HL-60/S4 (cell line): ENCODE results near the gene TRABD.

Source experiments
- in situ Hi-C: fragments of 300-500 bp; cut with MboI; formaldehyde crosslinking; loops from 2 replicates; pipeline ENCODE4 v1.14.3; 2022; ENCODE audit warnings: low sequenced_read_pairs

Gene TRABD

DNA sequence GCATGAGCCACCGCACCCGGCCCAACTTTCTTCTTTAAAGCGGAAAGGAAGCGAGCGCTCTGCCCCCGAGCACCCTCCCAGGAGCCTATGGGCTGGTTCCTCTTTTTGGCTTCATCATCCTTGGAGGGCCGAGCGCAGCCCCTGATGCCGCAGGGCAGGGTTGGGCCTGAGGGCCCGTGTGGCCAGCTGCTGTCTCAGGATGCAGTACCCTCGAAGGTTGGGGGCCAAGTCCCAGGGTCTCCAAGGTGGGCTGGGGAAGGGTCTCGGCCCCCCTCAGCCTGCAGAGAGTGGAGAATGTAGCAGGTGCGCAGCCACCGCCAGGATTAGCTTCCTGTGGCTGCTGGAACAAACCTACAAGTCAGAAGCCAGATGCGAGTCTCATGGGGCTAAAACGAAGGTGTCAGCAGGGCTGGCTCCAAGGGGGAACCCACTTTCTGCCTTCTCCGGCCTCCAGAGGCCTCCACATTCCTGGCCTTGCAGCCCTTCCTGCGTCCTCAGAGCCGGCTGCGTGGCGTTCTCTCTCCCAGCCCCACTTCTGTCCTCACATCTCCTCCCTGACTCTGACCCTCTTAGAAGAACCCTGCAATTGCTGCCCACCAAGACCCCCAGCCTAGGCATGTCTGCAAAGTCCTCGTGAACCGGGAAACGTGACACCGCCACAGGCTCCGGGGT, 12.3 kb upstream of the TRABD start:
- in situ Hi-C loops = no loop called here

DNA sequence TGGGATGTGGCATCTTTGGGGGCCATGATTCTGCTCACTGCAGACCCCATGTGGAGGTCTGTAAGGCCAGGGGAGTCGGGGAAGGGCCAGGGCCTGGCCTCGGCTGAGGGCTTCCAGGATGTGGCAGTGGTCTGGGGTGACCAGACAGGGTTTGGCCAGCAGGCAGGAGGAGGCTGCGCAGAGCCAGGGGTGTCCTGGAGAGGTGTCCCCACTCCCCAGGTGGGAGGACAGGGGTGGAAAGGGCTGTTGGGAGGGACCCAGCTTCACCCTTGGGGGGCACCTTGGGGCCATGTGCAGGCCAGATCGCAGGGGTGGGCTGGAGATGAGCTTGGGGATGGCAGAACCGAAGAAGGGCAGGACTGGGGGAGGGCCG, 11.7 kb upstream of the TRABD start:
- in situ Hi-C loops = no loop called here

DNA sequence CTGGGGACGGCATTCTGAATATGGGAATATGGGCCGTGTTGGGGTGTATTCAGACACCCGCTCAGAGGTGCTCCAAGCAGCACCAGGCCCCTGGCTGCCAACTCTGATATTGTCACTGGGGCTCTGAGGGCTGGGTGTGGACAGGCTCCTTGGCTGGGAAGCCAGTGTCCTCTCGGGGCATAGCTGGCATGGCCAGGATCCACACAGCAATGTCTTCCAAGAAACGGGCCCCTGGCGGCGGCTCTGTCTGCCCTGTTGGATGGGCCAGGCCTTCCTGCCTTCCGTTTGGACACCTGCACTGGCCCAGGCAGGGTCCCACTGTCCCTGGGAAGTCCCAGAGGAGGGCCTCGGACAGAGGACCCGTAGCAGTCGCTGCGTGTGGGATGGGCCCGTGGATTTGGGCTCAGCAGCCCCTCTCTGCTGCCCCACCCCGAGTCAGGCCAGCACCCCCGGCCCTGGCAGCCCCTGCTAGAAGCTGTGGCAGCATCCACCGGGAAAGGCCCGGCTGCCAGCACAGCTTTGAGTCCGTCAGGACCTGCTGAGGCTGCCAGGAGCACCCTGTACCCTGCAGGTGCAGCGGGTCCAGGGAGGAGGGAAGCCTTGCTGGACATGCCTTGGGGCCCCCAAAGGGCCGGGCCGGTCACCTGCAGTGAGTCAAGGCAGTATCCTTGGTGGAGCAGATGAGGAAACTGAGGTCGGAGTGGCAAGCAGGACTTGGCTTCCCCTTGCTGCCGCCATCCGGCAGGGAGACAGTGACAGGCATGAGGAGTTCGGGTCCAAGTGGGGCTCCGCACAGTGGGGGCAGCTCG, 11.1 kb upstream of the TRABD start:
- in situ Hi-C loops = no loop called here

DNA sequence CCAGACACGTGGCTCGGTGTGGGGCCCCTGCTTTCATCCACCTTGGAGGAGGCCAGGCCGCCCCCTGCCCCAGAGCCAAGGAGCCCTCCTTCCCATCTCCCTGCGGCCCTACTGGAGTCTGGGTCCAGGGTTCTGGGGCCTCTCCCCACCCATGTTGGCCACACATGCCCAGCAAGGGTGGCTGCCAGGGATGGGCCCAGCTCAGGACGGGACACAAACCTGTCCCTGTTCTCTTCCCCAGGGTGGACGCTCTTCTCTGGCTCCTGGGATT, 10.6 kb upstream of the TRABD start:
- in situ Hi-C loops = no loop called here

DNA sequence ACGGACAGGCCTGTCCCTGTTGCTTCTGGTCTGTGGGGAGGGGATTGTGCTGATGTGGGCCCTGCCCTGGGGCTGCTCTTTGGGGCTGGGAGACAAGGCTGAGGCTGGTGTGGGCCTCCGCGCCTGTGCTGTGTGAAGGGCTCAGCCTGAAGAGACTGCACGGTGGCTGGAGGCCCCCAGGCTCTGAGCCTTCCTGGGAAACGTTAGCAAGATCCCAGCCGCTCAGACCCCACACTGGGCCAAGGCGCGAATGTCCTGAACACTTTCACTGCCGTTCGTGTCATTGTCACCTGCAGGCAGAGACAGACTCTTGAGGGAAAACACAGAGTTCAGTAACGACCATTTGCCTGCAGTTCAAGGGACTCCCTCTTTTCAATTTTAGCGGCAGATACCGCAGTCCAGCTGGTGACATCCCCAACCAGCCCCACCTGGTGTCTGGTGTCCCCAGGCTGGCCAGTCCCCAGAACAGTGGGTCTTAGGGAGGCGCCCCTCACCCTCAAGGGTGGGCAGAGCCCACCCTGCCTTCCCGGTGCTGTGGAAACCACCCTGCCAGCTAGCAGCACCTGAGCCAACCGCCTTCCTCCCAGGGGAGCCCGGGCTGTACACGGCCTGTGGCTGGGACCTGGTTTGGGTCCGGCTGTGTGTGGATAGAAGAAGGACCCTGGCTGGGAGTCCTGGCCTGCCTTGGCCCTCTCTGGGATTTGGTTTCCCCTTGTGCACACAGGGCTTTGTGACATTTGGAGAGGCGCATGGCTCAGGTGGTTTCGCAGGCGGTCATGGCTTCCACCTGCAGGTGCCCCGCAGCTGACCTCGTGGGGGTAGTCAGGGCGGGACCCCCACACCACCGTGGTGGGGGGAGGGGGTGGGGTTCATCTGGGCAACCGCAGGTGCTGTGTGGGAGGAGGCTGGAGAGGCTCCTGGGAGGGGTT, 9.5 kb upstream of the TRABD start:
- in situ Hi-C loops = no loop called here

DNA sequence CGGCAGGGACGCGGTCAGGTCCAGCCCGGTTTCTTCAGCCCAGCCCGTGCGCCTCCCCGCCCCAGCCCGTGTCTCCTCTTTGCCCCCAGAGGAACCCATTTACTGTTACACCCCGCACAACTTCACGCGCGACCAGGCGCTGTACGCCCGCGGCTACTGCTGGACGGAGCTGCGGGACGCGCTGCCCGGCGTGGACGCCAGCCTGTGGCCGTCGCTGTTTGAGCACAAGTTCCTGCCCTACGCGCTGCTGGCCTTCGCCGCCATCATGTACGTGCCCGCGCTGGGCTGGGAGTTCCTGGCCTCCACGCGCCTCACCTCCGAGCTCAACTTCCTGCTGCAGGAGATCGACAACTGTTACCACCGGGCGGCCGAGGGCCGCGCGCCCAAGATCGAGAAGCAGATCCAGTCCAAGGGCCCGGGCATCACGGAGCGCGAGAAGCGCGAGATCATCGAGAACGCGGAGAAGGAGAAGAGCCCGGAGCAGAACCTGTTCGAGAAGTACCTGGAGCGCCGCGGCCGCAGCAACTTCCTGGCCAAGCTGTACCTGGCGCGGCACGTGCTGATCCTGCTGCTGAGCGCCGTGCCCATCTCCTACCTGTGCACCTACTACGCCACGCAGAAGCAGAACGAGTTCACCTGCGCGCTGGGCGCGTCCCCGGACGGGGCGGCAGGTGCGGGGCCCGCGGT, 8.7 kb upstream of the TRABD start:
- in situ Hi-C loops = no loop called here

DNA sequence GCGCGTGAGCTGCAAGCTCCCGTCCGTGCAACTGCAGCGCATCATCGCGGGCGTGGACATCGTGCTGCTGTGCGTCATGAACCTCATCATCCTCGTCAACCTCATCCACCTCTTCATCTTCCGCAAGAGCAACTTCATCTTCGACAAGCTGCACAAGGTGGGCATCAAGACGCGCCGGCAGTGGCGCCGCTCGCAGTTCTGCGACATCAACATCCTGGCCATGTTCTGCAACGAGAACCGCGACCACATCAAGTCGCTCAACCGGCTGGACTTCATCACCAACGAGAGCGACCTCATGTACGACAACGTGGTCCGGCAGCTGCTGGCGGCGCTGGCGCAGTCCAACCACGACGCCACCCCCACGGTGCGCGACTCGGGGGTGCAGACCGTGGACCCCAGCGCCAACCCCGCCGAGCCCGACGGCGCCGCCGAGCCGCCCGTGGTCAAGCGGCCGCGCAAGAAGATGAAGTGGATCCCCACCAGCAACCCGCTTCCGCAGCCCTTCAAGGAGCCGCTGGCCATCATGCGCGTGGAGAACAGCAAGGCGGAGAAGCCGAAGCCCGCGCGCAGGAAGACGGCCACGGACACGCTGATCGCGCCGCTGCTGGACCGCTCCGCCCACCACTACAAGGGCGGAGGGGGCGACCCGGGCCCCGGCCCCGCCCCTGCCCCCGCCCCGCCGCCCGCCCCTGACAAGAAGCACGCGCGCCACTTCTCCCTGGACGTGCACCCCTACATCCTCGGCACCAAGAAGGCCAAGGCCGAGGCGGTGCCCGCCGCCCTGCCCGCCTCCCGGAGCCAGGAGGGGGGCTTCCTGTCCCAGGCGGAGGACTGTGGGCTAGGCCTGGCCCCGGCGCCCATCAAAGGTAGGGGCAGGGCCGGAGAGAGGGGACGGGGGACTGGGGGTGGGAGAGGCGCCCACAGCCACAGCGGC, 7.9 kb upstream of the TRABD start:
- in situ Hi-C loops = no loop called here

DNA sequence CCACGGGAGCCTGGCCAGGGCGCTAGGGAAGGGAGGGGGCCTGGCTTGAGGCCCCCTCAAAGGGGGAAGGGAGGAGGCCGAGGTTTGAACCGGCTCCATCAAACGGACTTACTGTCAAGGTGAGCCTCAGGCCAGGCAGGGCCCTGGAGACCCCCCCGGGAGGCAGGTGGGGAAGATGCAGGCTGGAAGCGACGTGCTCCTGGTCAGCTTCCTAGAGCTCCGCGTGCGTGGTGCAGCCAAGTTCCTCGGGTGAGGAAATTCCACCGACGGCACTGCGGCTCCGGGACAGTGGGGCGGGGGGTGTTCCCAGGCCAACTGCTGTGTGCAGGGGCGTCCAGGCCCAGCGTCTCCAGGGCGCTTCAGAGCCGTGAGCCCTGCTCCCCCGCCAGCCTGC, 7.2 kb upstream of the TRABD start:
- in situ Hi-C loops = no loop called here

DNA sequence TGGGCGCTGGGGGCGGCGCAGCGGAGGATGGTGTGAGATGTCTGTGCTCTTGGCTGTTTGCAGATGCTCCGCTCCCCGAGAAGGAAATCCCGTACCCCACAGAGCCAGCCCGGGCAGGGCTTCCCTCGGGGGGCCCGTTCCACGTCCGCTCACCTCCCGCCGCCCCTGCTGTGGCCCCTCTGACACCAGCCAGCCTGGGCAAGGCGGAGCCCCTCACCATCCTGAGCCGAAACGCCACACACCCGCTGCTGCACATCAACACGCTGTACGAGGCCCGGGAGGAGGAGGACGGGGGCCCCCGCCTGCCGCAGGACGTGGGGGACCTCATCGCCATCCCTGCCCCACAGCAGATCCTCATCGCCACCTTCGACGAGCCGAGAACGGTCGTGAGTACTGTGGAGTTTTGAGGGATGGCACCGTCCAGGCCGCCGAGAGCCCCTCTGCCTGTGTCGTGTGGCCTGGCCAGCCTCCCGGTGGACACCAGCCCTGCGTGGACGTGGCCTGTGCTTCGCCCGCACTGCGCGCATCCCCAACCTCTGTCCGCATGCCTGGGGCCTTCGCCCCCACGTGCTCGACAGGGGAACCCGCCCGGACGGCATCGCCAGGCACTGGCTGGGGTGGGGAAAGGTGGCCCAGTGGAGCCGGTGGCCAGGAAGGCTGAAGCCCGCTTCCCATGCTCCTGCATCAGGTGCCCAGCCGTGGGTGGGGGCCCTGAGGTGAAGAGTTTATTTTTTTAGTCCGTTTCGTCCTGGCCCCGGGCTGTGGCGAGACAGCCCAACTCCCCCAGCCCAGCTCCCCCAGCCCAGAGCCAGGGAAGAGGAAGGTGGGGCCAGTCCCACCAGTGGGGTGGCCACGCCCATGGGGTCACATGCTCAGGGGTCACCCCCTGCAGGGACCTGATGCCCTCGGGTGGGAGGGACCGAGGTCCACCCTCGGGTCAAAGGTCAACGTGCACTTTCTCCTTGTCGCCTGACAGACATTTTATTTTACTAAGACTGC, 6.5 kb upstream of the TRABD start:
- in situ Hi-C loops = no loop called here

DNA sequence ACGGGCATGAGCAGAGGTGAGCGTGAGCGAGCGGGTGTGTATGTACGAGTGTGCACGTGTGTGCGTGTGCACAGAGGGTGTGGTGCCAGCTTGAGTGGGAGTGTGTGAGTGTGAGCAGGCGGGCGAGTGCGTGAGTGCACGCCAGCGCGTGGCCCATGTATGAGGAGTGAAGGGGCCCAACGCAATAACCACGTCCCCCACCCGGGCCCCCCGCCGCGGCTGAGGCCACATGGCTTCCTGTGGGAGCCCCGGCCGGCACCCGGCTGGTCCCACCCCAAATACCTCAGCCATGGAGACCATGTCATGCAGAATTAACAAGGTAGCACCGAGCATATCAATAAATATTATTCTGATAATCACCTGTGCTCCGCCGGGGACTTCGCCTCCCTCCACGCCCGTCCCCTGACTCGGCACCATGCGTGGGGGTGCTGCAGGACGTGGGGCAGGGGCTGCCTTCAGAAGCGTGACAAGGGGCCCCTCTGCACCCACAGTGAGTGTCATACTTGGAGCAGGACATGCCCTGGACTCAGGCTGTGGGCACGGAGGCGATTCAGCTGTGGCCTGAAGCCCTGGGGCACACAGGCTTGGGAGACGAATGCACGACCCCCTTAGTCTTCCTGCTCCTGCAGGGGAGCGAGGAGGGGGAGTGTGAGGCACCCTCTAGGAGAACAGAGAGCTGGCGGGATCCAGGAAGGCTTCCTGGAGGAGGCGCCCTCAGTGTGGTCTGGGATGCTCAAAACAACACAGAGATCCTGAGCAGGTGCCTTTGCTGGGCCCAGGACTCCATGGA, 5.6 kb upstream of the TRABD start:
- in situ Hi-C loops = no loop called here

DNA sequence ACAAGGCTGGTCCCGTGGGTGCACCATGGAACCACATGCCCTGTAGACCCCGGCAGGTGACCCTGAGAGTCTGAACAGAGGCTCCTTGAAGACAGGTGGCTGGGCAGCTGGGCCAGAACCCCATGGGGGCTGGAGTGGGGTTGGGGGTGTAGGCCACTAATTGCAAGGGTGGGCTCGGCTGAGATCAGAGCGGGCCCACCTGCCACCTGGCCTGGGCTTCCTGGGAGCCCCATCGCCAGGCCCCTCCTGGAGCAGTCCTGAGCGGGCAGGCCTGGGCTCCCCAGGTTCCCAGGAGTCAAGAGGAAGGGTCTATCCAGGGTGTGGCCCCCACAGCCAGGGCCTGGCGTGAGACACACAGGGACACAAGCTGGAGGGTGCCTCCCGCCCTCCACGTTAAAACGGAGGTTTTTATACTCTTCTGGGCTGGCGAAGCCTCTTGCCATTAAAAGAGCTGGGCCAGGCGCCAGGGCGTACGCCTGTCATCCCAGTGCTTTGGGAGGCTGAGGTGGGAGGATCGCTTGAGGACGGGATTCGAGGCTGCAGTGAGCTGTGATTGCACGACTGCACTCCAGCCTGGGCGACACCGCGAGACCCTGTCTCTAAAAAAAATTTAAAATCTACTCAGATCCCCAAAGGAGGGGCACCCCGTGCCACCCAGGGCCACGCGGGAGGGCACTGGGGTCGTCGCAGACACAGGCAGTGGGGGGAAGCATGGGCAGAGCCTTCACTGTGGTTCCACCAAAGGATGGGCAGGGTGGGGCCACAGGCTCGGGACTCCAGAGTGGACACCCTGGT, 4.8 kb upstream of the TRABD start:
- in situ Hi-C loops = no loop called here

DNA sequence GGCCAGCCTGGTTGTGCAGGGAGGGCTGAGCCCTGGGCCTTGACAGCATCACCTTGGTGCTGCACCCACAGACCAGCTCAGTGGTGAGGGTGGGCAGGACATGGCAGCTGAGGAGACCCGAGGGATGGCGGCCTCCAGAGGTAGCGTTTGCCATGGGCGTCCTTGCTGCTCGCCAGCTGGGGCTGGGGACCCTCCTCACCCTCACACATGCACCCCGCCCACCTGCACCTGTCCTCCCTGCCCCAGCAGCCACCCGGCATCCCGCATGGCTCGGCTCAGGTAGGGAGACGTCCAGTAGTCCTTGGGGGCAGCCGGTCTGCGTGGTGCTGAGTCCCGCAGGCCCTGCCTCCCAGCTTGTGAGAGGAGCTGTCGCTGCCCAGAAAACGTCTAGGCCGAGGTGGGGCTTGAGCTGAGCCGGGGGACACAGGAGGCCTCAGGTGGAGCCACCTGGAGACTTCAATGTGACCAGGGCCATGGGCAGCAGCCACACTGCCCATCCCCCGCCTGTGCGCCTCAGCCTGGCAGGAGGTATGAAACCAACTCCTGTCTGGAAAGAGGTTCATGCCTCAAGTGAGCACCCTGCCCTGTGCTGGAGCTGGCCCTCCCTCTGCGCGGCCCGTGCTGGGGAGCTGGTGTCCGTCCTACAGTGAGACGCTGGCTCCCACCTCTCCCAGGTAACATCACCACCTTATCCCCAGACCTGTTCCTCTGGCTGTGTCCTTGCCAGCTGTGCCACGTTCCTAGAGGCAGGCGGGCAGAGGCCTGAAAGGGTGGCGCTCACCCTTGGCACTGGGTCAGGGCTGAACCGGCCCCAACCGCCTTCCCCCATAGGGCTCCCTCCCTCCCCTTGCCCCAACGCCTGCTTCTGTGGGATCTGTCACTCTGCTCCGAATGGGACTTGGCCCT, 3.3 kb upstream of the TRABD start:
- in situ Hi-C loops = no loop called here

DNA sequence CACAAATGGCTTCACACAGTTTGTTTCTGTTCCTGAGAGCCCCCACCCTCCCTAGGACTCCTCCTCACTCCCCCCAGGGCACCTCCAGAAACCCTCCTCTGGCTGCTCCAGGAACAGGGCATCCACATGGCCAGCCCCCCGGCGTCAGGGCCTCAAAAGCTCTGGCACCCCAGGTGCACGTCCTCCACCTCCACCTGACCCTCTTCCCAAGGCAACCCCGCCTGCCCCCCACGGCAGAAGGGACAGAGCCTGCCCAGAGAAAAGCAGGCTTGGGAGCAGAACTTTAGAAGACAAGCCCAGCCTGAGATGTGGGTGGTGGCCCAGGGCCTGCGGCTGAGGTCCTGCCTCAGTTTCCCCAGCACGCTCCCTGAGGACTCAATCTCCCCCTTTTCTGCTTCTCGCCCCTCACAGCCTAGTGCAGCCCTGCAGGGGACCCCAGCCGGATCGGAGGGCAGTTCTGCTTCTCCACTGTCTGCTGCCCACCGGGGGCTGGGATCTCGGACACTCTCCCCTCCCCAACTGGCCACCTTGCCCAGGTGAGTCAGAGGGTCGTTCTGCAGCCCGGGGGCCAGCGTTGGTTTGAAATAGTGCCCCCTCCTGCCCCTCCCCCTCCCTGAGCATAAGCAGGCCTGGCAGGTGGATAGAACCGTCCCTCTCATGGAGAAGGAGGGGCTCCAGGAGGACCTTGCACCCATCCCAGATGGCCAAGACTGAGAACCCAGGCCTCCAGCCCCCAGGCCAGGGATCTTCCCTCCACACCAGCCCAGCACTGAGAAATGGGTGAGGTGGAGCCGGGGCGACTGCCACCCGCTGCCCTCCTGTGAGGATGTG, 2.4 kb upstream of the TRABD start:
- in situ Hi-C loops = no loop called here

DNA sequence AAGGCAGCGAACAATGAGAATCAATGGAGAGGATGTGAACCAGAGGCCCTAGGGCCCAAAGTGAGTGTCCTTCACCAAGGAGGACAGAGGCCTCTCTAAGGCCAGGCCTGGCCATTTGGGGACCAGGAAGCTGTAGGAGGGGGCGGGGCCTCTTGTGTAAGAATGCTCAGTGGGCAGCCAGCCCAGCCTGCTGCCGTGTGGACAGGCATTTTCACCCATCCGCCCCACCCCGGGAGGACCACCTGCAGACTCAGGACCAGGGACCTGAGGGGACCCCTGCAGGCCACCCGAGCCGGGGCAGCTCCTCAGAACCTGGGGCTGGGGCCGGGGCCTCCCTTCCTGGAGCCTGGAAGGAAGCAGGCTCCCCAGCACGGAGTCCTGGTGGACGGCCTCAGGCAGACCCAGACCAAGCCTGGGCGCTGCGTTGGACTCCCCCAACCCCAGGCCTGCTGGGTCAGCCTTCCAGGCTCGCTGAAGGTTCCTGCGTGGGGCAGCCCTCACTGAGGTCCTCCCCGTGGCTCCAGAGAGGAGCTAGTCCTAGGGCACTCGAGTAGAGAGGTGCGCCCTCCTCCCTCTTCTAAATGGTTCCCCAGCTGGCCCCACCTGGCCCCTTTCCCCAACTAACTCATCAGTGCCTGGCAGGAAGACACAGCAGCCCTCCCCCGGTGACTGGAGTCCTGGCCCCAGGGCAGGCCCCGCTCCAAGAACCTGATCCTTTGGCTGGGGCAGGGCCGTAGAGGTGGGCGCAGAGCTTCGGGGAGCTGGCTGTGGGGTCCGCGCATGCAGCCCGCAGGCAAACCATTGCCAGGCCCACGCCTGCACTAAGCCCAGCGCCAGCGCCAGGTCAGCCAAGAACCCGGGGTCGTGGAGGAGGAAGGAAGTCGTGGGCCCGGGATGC, 1.5 kb upstream of the TRABD start:
- in situ Hi-C loops = no loop called here
